HEK293 (cell line): ENCODE results near the gene EMD.

ENCODE experiments used
- GFI1B ChIP-seq: fragments of 450-650 bp; formaldehyde crosslinking; IDR thresholded peaks from 2 replicates; pipeline ENCODE4 v1.5.1; 2016; ENCODE audit warnings: missing biosample characterization, missing genetic modification characterization
- HOXC10 ChIP-seq: sonication (generic); formaldehyde crosslinking; IDR thresholded peaks from 2 replicates; pipeline ENCODE4 v1.8.1; 2023; ENCODE audit warnings: mild to moderate bottlenecking, missing genetic modification reagents
- KLF16 ChIP-seq: fragments of 450-650 bp; formaldehyde crosslinking; IDR thresholded peaks from 2 replicates; pipeline ENCODE4 v1.5.1; 2017; ENCODE audit warnings: missing biosample characterization, missing genetic modification characterization
- KLF9 ChIP-seq: fragments of 450-650 bp; formaldehyde crosslinking; IDR thresholded peaks from 2 replicates; pipeline ENCODE4 v1.5.1; 2016; ENCODE audit warnings: missing biosample characterization, missing genetic modification characterization, low read depth
- OVOL3 ChIP-seq: fragments of 450-650 bp; formaldehyde crosslinking; IDR thresholded peaks from 2 replicates; pipeline ENCODE4 v1.5.1; 2016; ENCODE audit warnings: missing biosample characterization, missing genetic modification characterization
- SCRT2 ChIP-seq: fragments of 450-650 bp; formaldehyde crosslinking; IDR thresholded peaks from 2 replicates; pipeline ENCODE4 v1.5.1; 2016; ENCODE audit warnings: missing biosample characterization, missing genetic modification characterization
- TCF7L2 ChIP-seq: IDR thresholded peaks from 2 replicates; pipeline ENCODE4 v1.6.1; 2011; ENCODE audit warnings: low read depth, mild to moderate bottlenecking, inconsistent platforms, low read length, moderate library complexity, borderline replicate concordance
- YY1 ChIP-seq: fragments of 450-650 bp; formaldehyde crosslinking; IDR thresholded peaks from 2 replicates; pipeline ENCODE4 v1.5.1; 2018; ENCODE audit warnings: missing biosample characterization, missing genetic modification characterization
- ZBTB21 ChIP-seq: fragments of 450-650 bp; formaldehyde crosslinking; IDR thresholded peaks from 2 replicates; pipeline ENCODE4 v1.5.1; 2017; ENCODE audit warnings: missing biosample characterization, missing genetic modification characterization
- ZNF157 ChIP-seq: fragments of 450-650 bp; formaldehyde crosslinking; IDR thresholded peaks from 2 replicates; pipeline ENCODE4 v1.5.1; 2016; ENCODE audit warnings: missing biosample characterization, missing genetic modification characterization
- ZNF184 ChIP-seq: fragments of 450-650 bp; IDR thresholded peaks from 2 replicates; pipeline ENCODE4 v1.5.1; 2018; ENCODE audit warnings: missing biosample characterization, mild to moderate bottlenecking, missing genetic modification characterization
- ZNF211 ChIP-seq: fragments of 450-650 bp; formaldehyde crosslinking; IDR thresholded peaks from 2 replicates; pipeline ENCODE4 v1.5.1; 2016; ENCODE audit warnings: low read depth, missing biosample characterization, missing genetic modification characterization
- ZNF214 ChIP-seq: fragments of 450-650 bp; formaldehyde crosslinking; IDR thresholded peaks from 2 replicates; pipeline ENCODE4 v1.5.1; 2017; ENCODE audit warnings: missing biosample characterization, mild to moderate bottlenecking, missing genetic modification characterization, borderline replicate concordance
- ZNF221 ChIP-seq: fragments of 450-650 bp; formaldehyde crosslinking; IDR thresholded peaks from 2 replicates; pipeline ENCODE4 v1.5.1; 2017; ENCODE audit warnings: missing biosample characterization, missing genetic modification characterization, borderline replicate concordance
- ZNF248 ChIP-seq: fragments of 450-650 bp; formaldehyde crosslinking; IDR thresholded peaks from 2 replicates; pipeline ENCODE4 v1.5.1; 2017; ENCODE audit warnings: missing biosample characterization, missing genetic modification characterization
- ZNF341 ChIP-seq: fragments of 450-650 bp; formaldehyde crosslinking; IDR thresholded peaks from 2 replicates; pipeline ENCODE4; 2016; ENCODE audit warnings: low read depth, missing biosample characterization, missing genetic modification characterization
- ZNF394 ChIP-seq: fragments of 450-650 bp; formaldehyde crosslinking; IDR thresholded peaks from 2 replicates; pipeline ENCODE4 v1.5.1; 2016; ENCODE audit warnings: missing biosample characterization, missing genetic modification characterization, mild to moderate bottlenecking, moderate library complexity, borderline replicate concordance
- ZNF404 ChIP-seq: fragments of 450-650 bp; formaldehyde crosslinking; IDR thresholded peaks from 2 replicates; pipeline ENCODE4 v1.5.1; 2017; ENCODE audit warnings: missing biosample characterization, missing genetic modification characterization
- ZNF433 ChIP-seq: fragments of 450-650 bp; formaldehyde crosslinking; IDR thresholded peaks from 2 replicates; pipeline ENCODE4 v1.5.1; 2016; ENCODE audit warnings: missing biosample characterization, missing genetic modification characterization, low read depth
- ZNF600 ChIP-seq: fragments of 450-650 bp; formaldehyde crosslinking; IDR thresholded peaks from 2 replicates; pipeline ENCODE4 v1.5.1; 2016; ENCODE audit warnings: missing biosample characterization, missing genetic modification characterization
- ZNF768 ChIP-seq: fragments of 450-650 bp; formaldehyde crosslinking; IDR thresholded peaks from 2 replicates; pipeline ENCODE4 v1.5.1; 2018; ENCODE audit warnings: missing biosample characterization, mild to moderate bottlenecking, missing genetic modification characterization
- TF ChIP-seq, protein P1 (sequence below): fragments of 450-650 bp; formaldehyde crosslinking; conservative IDR thresholded peaks from 2 replicates; pipeline ENCODE4 v1.5.1; 2016; ENCODE audit warnings: low read depth, missing biosample characterization, missing genetic modification characterization
- TF ChIP-seq, protein P2 (sequence below): fragments of 450-650 bp; formaldehyde crosslinking; IDR thresholded peaks from 2 replicates; pipeline ENCODE4 v1.5.1; 2016; ENCODE audit warnings: missing biosample characterization, missing genetic modification characterization, low read depth
- TF ChIP-seq, protein P3 (sequence below): fragments of 450-650 bp; formaldehyde crosslinking; IDR thresholded peaks from 2 replicates; pipeline ENCODE4 v1.5.1; 2016; ENCODE audit warnings: missing biosample characterization, missing genetic modification characterization
- TF ChIP-seq, protein P4 (sequence below): fragments of 450-650 bp; formaldehyde crosslinking; IDR thresholded peaks from 2 replicates; pipeline ENCODE4 v1.5.1; 2016; ENCODE audit warnings: missing biosample characterization, missing genetic modification characterization, low read depth
- TF ChIP-seq, protein P5 (sequence below): fragments of 450-650 bp; formaldehyde crosslinking; IDR thresholded peaks from 2 replicates; pipeline ENCODE4 v1.5.1; 2016; ENCODE audit warnings: missing biosample characterization, missing genetic modification characterization
- TF ChIP-seq, protein P6 (sequence below): IDR thresholded peaks from 2 replicates; pipeline ENCODE4 v1.6.1; 2011; ENCODE audit warnings: mild to moderate bottlenecking, low read depth, low read length, borderline replicate concordance

EMD gene

DNA sequence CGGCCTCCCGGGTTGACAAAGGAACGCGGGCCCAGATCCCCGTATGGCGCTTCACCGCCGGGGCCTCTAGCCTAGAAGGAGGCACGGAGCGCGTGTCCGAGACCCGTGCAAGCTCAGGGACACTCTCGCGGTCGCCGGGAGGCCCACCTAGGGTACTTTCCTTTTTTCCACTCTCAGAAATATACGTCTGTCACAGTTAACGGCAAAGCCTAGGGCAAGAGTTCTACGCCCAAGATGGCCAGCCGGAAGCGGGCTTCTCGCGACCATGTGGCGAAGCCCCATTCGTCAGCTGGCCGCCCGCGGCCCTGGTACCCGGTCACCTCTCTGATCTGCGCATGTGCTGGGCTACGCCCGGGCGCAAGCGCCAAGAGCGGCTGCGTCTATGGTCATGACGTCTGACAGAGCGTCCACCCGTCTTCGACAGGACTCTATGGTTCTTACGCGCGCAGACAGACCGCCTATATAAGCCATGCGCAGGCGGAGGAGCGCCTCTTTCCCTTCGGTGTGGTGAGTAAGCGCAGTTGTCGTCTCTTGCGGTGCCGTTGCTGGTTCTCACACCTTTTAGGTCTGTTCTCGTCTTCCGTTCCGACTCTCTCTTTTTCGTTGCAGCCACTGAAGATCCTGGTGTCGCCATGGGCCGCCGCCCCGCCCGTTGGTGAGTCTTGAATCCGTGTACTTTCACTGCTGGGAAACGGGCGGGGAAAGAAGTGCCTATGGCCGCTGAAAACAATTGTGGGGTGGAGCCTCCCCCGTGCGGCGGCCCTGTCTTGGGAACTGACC is 19.0 kb downstream of the EMD start, which contains the start of gene RPL10 (continued):
- TF ChIP-seq, protein P1, sequence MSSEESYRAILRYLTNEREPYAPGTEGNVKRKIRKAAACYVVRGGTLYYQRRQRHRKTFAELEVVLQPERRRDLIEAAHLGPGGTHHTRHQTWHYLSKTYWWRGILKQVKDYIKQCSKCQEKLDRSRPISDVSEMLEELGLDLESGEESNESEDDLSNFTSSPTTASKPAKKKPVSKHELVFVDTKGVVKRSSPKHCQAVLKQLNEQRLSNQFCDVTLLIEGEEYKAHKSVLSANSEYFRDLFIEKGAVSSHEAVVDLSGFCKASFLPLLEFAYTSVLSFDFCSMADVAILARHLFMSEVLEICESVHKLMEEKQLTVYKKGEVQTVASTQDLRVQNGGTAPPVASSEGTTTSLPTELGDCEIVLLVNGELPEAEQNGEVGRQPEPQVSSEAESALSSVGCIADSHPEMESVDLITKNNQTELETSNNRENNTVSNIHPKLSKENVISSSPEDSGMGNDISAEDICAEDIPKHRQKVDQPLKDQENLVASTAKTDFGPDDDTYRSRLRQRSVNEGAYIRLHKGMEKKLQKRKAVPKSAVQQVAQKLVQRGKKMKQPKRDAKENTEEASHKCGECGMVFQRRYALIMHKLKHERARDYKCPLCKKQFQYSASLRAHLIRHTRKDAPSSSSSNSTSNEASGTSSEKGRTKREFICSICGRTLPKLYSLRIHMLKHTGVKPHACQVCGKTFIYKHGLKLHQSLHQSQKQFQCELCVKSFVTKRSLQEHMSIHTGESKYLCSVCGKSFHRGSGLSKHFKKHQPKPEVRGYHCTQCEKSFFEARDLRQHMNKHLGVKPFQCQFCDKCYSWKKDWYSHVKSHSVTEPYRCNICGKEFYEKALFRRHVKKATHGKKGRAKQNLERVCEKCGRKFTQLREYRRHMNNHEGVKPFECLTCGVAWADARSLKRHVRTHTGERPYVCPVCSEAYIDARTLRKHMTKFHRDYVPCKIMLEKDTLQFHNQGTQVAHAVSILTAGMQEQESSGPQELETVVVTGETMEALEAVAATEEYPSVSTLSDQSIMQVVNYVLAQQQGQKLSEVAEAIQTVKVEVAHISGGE (tag by site-specific recombination), result no peak
- TF ChIP-seq ZBTB21 (tag by site-specific recombination) (peak; percentile 68), ZNF184 (tag by site-specific recombination) (no peak), ZNF221 (tag by site-specific recombination) (no peak), GFI1B (tag by site-specific recombination) (peak; percentile 67; the same call in 1 of the 2 replicates), TCF7L2 (no peak), ZNF433 (tag by site-specific recombination) (no peak), ZNF404 (no peak), YY1 (tag by site-specific recombination) (peak; percentile 70; the same call in 1 of the 2 replicates), ZNF214 (no peak), KLF9 (tag by site-specific recombination) (peak; percentile 29; the same call in 1 of the 2 replicates), ZNF600 (tag by site-specific recombination) (no peak; the same call in 1 of the 2 replicates), ZNF394 (tag by site-specific recombination) (peak; percentile 63; the same call in 1 of the 2 replicates), ZNF157 (tag by site-specific recombination) (no peak), KLF16 (peak; percentile 85), ZNF768 (tag by site-specific recombination) (no peak), OVOL3 (tag by site-specific recombination) (no peak), ZNF211 (tag by site-specific recombination) (no peak), ZNF248 (tag by site-specific recombination) (no peak), ZNF341 (tag by site-specific recombination) (no peak), HOXC10 (no peak), SCRT2 (tag by site-specific recombination) (no peak)
- TF ChIP-seq, protein P2, sequence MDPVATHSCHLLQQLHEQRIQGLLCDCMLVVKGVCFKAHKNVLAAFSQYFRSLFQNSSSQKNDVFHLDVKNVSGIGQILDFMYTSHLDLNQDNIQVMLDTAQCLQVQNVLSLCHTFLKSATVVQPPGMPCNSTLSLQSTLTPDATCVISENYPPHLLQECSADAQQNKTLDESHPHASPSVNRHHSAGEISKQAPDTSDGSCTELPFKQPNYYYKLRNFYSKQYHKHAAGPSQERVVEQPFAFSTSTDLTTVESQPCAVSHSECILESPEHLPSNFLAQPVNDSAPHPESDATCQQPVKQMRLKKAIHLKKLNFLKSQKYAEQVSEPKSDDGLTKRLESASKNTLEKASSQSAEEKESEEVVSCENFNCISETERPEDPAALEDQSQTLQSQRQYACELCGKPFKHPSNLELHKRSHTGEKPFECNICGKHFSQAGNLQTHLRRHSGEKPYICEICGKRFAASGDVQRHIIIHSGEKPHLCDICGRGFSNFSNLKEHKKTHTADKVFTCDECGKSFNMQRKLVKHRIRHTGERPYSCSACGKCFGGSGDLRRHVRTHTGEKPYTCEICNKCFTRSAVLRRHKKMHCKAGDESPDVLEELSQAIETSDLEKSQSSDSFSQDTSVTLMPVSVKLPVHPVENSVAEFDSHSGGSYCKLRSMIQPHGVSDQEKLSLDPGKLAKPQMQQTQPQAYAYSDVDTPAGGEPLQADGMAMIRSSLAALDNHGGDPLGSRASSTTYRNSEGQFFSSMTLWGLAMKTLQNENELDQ (tag by site-specific recombination), result no peak
- TF ChIP-seq, protein P3, sequence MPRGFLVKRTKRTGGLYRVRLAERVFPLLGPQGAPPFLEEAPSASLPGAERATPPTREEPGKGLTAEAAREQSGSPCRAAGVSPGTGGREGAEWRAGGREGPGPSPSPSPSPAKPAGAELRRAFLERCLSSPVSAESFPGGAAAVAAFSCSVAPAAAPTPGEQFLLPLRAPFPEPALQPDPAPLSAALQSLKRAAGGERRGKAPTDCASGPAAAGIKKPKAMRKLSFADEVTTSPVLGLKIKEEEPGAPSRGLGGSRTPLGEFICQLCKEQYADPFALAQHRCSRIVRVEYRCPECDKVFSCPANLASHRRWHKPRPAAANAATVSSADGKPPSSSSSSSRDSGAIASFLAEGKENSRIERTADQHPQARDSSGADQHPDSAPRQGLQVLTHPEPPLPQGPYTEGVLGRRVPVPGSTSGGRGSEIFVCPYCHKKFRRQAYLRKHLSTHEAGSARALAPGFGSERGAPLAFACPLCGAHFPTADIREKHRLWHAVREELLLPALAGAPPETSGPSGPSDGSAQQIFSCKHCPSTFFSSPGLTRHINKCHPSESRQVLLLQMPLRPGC (tag by site-specific recombination), result peak; percentile 63; the same call in 1 of the 2 replicates
- TF ChIP-seq, protein P4, sequence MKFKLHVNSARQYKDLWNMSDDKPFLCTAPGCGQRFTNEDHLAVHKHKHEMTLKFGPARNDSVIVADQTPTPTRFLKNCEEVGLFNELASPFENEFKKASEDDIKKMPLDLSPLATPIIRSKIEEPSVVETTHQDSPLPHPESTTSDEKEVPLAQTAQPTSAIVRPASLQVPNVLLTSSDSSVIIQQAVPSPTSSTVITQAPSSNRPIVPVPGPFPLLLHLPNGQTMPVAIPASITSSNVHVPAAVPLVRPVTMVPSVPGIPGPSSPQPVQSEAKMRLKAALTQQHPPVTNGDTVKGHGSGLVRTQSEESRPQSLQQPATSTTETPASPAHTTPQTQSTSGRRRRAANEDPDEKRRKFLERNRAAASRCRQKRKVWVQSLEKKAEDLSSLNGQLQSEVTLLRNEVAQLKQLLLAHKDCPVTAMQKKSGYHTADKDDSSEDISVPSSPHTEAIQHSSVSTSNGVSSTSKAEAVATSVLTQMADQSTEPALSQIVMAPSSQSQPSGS (tag by site-specific recombination), result no peak
- TF ChIP-seq, protein P5, sequence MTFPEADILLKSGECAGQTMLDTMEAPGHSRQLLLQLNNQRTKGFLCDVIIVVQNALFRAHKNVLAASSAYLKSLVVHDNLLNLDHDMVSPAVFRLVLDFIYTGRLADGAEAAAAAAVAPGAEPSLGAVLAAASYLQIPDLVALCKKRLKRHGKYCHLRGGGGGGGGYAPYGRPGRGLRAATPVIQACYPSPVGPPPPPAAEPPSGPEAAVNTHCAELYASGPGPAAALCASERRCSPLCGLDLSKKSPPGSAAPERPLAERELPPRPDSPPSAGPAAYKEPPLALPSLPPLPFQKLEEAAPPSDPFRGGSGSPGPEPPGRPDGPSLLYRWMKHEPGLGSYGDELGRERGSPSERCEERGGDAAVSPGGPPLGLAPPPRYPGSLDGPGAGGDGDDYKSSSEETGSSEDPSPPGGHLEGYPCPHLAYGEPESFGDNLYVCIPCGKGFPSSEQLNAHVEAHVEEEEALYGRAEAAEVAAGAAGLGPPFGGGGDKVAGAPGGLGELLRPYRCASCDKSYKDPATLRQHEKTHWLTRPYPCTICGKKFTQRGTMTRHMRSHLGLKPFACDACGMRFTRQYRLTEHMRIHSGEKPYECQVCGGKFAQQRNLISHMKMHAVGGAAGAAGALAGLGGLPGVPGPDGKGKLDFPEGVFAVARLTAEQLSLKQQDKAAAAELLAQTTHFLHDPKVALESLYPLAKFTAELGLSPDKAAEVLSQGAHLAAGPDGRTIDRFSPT (tag by site-specific recombination), result 0 out of 2 replicates have a peak, but pooled peaks have one; percentile 38
- TF ChIP-seq, protein P6, sequence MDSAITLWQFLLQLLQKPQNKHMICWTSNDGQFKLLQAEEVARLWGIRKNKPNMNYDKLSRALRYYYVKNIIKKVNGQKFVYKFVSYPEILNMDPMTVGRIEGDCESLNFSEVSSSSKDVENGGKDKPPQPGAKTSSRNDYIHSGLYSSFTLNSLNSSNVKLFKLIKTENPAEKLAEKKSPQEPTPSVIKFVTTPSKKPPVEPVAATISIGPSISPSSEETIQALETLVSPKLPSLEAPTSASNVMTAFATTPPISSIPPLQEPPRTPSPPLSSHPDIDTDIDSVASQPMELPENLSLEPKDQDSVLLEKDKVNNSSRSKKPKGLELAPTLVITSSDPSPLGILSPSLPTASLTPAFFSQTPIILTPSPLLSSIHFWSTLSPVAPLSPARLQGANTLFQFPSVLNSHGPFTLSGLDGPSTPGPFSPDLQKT, result peak; percentile 85
